ENCODE measurements around the gene GPR149. TPM values are rescaled to one million over a fixed set of nuclear protein-coding genes. Genes with fewer than 3 reads are reported as not detected.

Gene GPR149
- not detected in 2 replicates for total RNA-seq (ENCODE audit: low replicate concordance)

GRCh38 chr3:154430014-154430413, at the start of gene GPR149:
Gene GPR149 (minus strand): TSS chr3:154430190. CDS start chr3:154429615, 575 bp downstream.

GRCh38 chr3:154323891-154324738, 105.9 kb downstream of the GPR149 start, which contains the start of gene DHX36:
Gene DHX36 (minus strand): TSS chr3:154324487. CDS start chr3:154324416, 71 bp downstream.

Other genes starting within 250 kb of the GPR149 start
- gene DHX36, start 105.7 kb downstream of the GPR149 start, total RNA-seq (ENCODE audit: low replicate concordance), result 15.2 and 31.6 TPM in 2 replicates